H9 (cell line): ENCODE data around the gene CYB5A. TPM values are rescaled to one million over a fixed set of nuclear protein-coding genes. Genes with fewer than 3 reads are reported as not detected.

Experiments
- DNase-seq: peaks from one replicate; pipeline ENCODE4 v3.0.0-alpha.2; 2017
- H2AFZ ChIP-seq: one replicate; pipeline ENCODE4 v1.6.1; 2013; ENCODE audit warnings: mild to moderate bottlenecking, low read length, control low read depth, moderate library complexity
- H2AK5ac ChIP-seq: 2 replicates; pipeline ENCODE4 v1.6.1; 2013; ENCODE audit warnings: low read length, control low read depth, mixed read lengths; ENCODE audit not compliant: insufficient read length
- H2BK120ac ChIP-seq: one replicate; pipeline ENCODE4 v1.6.1; 2013; ENCODE audit warnings: low read depth, mild to moderate bottlenecking, low read length, control low read depth, inconsistent platforms; ENCODE audit not compliant: poor library complexity, severe bottlenecking
- H2BK12ac ChIP-seq: 2 replicates; pipeline ENCODE4 v1.6.1; 2013; ENCODE audit warnings: low read length, control low read depth, mixed read lengths, low read depth; ENCODE audit not compliant: insufficient read length
- H2BK15ac ChIP-seq: 2 replicates; pipeline ENCODE4 v1.6.1; 2013; ENCODE audit warnings: low read depth, low read length, control low read depth
- H2BK20ac ChIP-seq: one replicate; pipeline ENCODE4 v1.6.1; 2013; ENCODE audit warnings: low read depth, mild to moderate bottlenecking, low read length, control low read depth, inconsistent platforms; ENCODE audit not compliant: poor library complexity, severe bottlenecking
- H2BK5ac ChIP-seq: 2 replicates; pipeline ENCODE4 v1.6.1; 2013; ENCODE audit warnings: low read length, control low read depth, mixed read lengths; ENCODE audit not compliant: insufficient read length
- H3K14ac ChIP-seq: 2 replicates; pipeline ENCODE4 v1.6.1; 2013; ENCODE audit warnings: low read length, control low read depth; ENCODE audit not compliant: insufficient read depth
- H3K18ac ChIP-seq: 2 replicates; pipeline ENCODE4 v1.6.1; 2013; ENCODE audit warnings: low read depth, mild to moderate bottlenecking, mixed read lengths, low read length, control low read depth; ENCODE audit not compliant: insufficient read length
- H3K23ac ChIP-seq: 2 replicates; pipeline ENCODE4 v1.6.1; 2013; ENCODE audit warnings: low read length, control low read depth, mixed read lengths, low read depth; ENCODE audit not compliant: insufficient read length
- H3K23me2 ChIP-seq: 2 replicates; pipeline ENCODE4 v1.6.1; 2013; ENCODE audit warnings: low read depth, mild to moderate bottlenecking, mixed read lengths, low read length, control low read depth; ENCODE audit not compliant: insufficient read length, poor library complexity, severe bottlenecking
- H3K27ac ChIP-seq: 2 replicates; pipeline ENCODE4 v1.5.1; 2013; ENCODE audit warnings: low read length, control low read depth, mixed read lengths, low read depth; ENCODE audit not compliant: insufficient read length
- H3K27me3 ChIP-seq: 2 replicates; pipeline ENCODE4 v1.6.1; 2013; ENCODE audit warnings: low read length, control low read depth, inconsistent platforms; ENCODE audit not compliant: insufficient read depth
- H3K4ac ChIP-seq: 2 replicates; pipeline ENCODE4 v1.6.1; 2013; ENCODE audit warnings: low read depth, mild to moderate bottlenecking, control low read depth, inconsistent platforms, low read length, moderate library complexity
- H3K4me1 ChIP-seq: 2 replicates; pipeline ENCODE4 v1.6.1; 2013; ENCODE audit warnings: low read length, control low read depth, inconsistent platforms; ENCODE audit not compliant: insufficient read depth
- H3K4me2 ChIP-seq: 2 replicates; pipeline ENCODE4 v1.6.1; 2013; ENCODE audit warnings: low read length, control low read depth, mixed read lengths; ENCODE audit not compliant: insufficient read length, insufficient read depth
- H3K56ac ChIP-seq: 2 replicates; pipeline ENCODE4 v1.6.1; 2013; ENCODE audit warnings: low read depth, mild to moderate bottlenecking, mixed read lengths, low read length, control low read depth; ENCODE audit not compliant: insufficient read length
- H3K79me1 ChIP-seq: 2 replicates; pipeline ENCODE4 v1.6.1; 2013; ENCODE audit warnings: low read depth, mild to moderate bottlenecking, moderate library complexity, low read length, control low read depth, inconsistent platforms; ENCODE audit not compliant: insufficient read depth, poor library complexity, severe bottlenecking
- H3K79me2 ChIP-seq: 2 replicates; pipeline ENCODE4 v1.6.1; 2013; ENCODE audit warnings: low read length, control low read depth, inconsistent platforms; ENCODE audit not compliant: insufficient read depth
- H3K9ac ChIP-seq: 2 replicates; pipeline ENCODE4 v1.6.1; 2013; ENCODE audit warnings: low read length, control low read depth, mixed read lengths; ENCODE audit not compliant: insufficient read length; ENCODE audit errors: extremely low read depth
- H3K9me3 ChIP-seq: one replicate; pipeline ENCODE4 v1.6.1; 2013; ENCODE audit warnings: low read depth, low read length, inconsistent platforms; ENCODE audit not compliant: control insufficient read depth
- H3T11ph ChIP-seq: one replicate; pipeline ENCODE4 v1.6.1; 2013; ENCODE audit warnings: mild to moderate bottlenecking, low read length, control low read depth, inconsistent platforms
- H4K20me1 ChIP-seq: one replicate; pipeline ENCODE4 v1.6.1; 2013; ENCODE audit not compliant: control insufficient read depth, insufficient read length, insufficient read depth
- H4K5ac ChIP-seq: 2 replicates; pipeline ENCODE4 v1.6.1; 2013; ENCODE audit warnings: low read depth, mild to moderate bottlenecking, mixed read lengths, low read length, control low read depth; ENCODE audit not compliant: insufficient read length
- H4K8ac ChIP-seq: replicated peaks from 2 replicates; pipeline ENCODE4 v1.6.1; 2013; ENCODE audit warnings: low read length, control low read depth, mixed read lengths, low read depth; ENCODE audit not compliant: insufficient read length
- H4K91ac ChIP-seq: 2 replicates; pipeline ENCODE4 v1.6.1; 2013; ENCODE audit warnings: low read depth, mild to moderate bottlenecking, moderate library complexity, mixed read lengths, low read length, control low read depth; ENCODE audit not compliant: insufficient read length
- H3K27ac Mint-ChIP-seq, 3 experiments: 2 replicates in 2 of 3; 3 replicates in 1 of 3; pipeline ENCODE4 v1.8.0; 2020 to 2021; ENCODE audit warnings: mixed read lengths in 3 of 3, mild to moderate bottlenecking in 1 of 3, moderate library complexity in 1 of 3
- H3K27me3 Mint-ChIP-seq: 2 replicates; pipeline ENCODE4 v1.8.0; 2021; ENCODE audit warnings: low read depth, mild to moderate bottlenecking, moderate library complexity, mixed read lengths
- H3K36me3 Mint-ChIP-seq, 3 experiments: 2 replicates in 2 of 3; 3 replicates in 1 of 3; pipeline ENCODE4 v1.8.0; 2020 to 2021; ENCODE audit warnings: low read depth in 3 of 3, mixed read lengths in 3 of 3; ENCODE audit not compliant: insufficient read depth in 1 of 3
- H3K4me1 Mint-ChIP-seq, 2 experiments: 2 replicates each; pipeline ENCODE4 v1.8.0; 2020; ENCODE audit warnings: mixed read lengths in 2 of 2
- H3K4me3 Mint-ChIP-seq, 2 experiments: 2 replicates in 1 of 2; 3 replicates in 1 of 2; pipeline ENCODE4 v1.8.0; 2020 to 2021; ENCODE audit warnings: mild to moderate bottlenecking in 2 of 2, mixed read lengths in 2 of 2, moderate library complexity in 1 of 2
- H3K9me3 Mint-ChIP-seq, 2 experiments: 2 replicates in 1 of 2; 3 replicates in 1 of 2; pipeline ENCODE4 v1.8.0; 2020; ENCODE audit warnings: mild to moderate bottlenecking in 2 of 2, mixed read lengths in 2 of 2, moderate library complexity in 1 of 2
- CTCF ChIP-seq: fragments of 200-600 bp; sonication (generic); conservative IDR thresholded peaks from 3 replicates; pipeline ENCODE4 v1.8.0; 2021; ENCODE audit warnings: antibody characterized with exemption, mild to moderate bottlenecking
- WGBS: extraction: QIAGEN DNeasy Blood & Tissue Kit; methylation state at CpG from one replicate; pipeline ENCODE4 v1.1.7; 2013; ENCODE audit warnings: missing lambda C conversion rate, low lambda C conversion rate, mixed read lengths; ENCODE audit not compliant: insufficient read length; ENCODE audit errors: extremely low coverage; 5-methylcytosine and 5-hydroxymethylcytosine counted together
- total RNA-seq: library from RNA; stranded (reverse); gene quantifications from 2 replicates; pipeline ENCODE4 v1.2.1, GENCODE V29; 2021

The CYB5A gene
- total RNA-seq, 1 experiment from 2014 or later = 93.2 TPM

DNA sequence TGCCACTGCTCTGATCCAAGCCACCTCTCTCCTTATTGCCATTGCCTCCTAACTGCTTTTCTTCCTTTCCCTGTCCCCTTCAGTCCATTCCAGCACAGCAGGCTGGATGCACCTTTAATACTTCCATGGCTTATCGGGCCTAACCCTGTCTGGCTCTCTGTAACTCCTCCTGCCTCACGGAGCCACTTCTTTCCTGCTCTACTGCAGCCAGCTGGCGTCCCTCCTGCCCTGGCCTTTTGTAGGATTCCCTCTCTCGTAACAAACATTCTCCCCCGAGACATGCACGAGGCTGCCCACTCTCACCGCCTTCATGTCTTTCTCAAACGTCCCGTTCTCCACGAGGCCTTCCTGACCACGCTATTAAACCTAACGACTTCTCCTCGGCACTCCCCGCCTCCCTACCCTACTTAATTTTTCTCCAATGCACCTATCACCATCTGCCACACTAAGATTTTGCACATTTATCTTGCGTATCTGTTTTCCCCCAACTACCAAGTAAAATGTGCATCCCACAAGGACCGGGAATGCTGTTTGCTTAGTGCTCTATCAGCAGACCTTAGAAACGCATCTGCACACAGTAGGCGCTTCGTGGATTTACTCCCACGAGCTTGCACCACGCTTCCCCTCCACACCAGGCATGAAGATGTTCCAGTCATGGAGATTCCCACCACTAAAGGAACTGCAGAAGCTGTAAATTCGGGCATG, 23.1 kb upstream of the CYB5A start:
- no peak overlapping the region for H2BK120ac ChIP-seq
- no peaks in the 10 kb centered on the region for H3K79me2 ChIP-seq
- DNase-seq = no peak
- H3K23me2 ChIP-seq = no peaks in the 10 kb centered on the region
- no peak overlapping the region for H4K5ac ChIP-seq
- no peak overlapping the region for H3K4ac ChIP-seq
- H3K27ac ChIP-seq = no peak overlapping the region
- no peak overlapping the region for H3K23ac ChIP-seq
- no peak overlapping the region for H3K4me2 ChIP-seq
- no peak overlapping the region for H3K9ac ChIP-seq
- Mint-ChIP-seq H3K4me3 (no peak overlapping the region), H3K4me1 (peaks cover 5 to 8% of the 10 kb centered on the region in 2 experiments; a peak in 3 of 4 replicates), H3K9me3 (peaks cover 4 to 5% of the 10 kb centered on the region in 2 experiments; a peak in 4 of 5 replicates), H3K27ac (peak overlapping the region in 1 of 3 experiments; percentile 33; a peak in 1 of 7 replicates), H3K27me3 (peaks cover 8% of the 10 kb centered on the region; the same call in 1 of the 2 replicates), H3K36me3 (peaks cover 0 to 2% (median 0%) of the 10 kb centered on the region in 3 experiments; a peak in 1 of 7 replicates)
- H3K27me3 ChIP-seq = no peaks in the 10 kb centered on the region
- no peak overlapping the region for H3T11ph ChIP-seq
- H3K14ac ChIP-seq = no peak overlapping the region; the same call in 1 of the 2 replicates
- H2BK15ac ChIP-seq = no peak overlapping the region
- H3K4me1 ChIP-seq = no peaks in the 10 kb centered on the region; the same call in 1 of the 2 replicates
- peaks cover 8% of the 10 kb centered on the region for H3K9me3 ChIP-seq
- TF ChIP-seq CTCF = no peak
- no peak overlapping the region for H4K8ac ChIP-seq
- no peak overlapping the region for H4K91ac ChIP-seq
- no peaks in the 10 kb centered on the region for H4K20me1 ChIP-seq
- H2AK5ac ChIP-seq = no peak overlapping the region
- no peaks in the 10 kb centered on the region for H3K79me1 ChIP-seq
- H3K18ac ChIP-seq = no peak overlapping the region
- WGBS = no CpG with 5 or more reads among the region's 22 CpGs
- H2BK12ac ChIP-seq = no peak overlapping the region
- H3K56ac ChIP-seq = no peak overlapping the region
- no peak overlapping the region for H2AFZ ChIP-seq
- no peak overlapping the region for H2BK5ac ChIP-seq
- no peak overlapping the region for H2BK20ac ChIP-seq
